ENCODE measurements around the gene C8A. TPM values are rescaled to one million over a fixed set of nuclear protein-coding genes. Genes with fewer than 3 reads are reported as not detected.

C8A gene
- total and polyA plus RNA-seq, 10 of the 15 experiments (the other 5 are each of a cell fraction or from before 2014, with no cell fraction given): not detected

DNA sequence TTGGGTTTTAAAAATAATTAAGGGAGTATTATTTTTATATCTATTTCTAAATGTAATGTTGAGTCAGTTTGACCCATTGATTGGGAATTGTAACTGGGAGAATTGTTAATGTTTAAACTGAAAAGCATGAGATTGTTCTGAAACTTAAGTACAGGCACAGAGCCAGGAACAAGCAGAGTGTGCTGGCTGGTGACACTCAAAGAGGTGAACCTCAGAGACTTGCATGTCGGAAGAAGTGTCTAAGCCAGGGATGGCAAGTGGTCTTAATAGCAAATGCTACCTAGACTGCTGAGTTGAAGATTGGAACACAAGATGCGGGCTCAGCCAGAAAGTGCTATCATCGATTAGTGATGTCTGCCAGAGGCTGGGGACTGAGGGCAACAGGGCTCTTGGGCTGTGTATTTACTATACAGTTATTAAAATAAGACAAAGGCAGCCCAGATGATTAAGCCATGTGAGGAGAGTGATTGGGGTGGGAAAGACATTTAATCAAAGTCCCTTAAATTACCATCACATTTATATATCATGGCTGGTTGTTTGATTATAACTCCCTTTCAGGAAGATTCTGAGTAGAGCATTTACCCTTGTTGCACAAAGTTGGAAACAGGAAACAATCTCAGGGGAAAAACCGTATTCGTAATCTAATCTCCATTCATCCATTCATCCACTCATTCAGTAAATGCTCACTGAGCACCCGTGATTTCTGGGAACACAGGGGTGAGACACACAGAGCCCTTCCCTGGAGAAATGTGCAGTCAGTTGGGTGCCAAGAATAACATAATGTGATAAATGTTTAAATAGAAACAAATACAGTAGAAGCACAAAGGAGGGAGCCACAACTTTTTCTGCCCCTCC is 42.8 kb downstream of the C8A start:
- H3K9ac ChIP-seq (ENCODE audit: control insufficient read depth, insufficient read depth, low read length): no peak overlapping the region
- in situ Hi-C loops (cut with MboI) (no loop called here), intact Hi-C loops (cut with micrococcal nuclease; ENCODE audit: unreplicated experiment) (no loop called here)
- H3K27me3 ChIP-seq (replicated peaks in 1 of 2; ENCODE audit: control insufficient read depth in 2 of 2, insufficient read depth in 2 of 2, low read length in 1 of 2): no peaks in the 10 kb centered on the region
- no peak overlapping the region for H3K4me2 ChIP-seq (ENCODE audit: control insufficient read depth, insufficient read depth)
- no peak for FAIRE-seq
- ChIA-PET CTCF (no interaction called here), SMC1A (ENCODE audit: uncharacterized antibody, unreplicated experiment) (no interaction called here), POLR2A (no interaction called here), RAD21 (ENCODE audit: unreplicated experiment) (no interaction called here)
- H2AFZ ChIP-seq (ENCODE audit: control insufficient read depth, low read depth, low read length): no peak overlapping the region
- DNase-seq (ENCODE audit: low read depth, low spot score): no peak
- H4K20me1 ChIP-seq (ENCODE audit: control insufficient read depth, insufficient read depth): no peaks in the 10 kb centered on the region
- no peaks in the 10 kb centered on the region for H3K79me2 ChIP-seq (ENCODE audit: control insufficient read depth, insufficient read depth, low read length)
- no peaks in the 10 kb centered on the region for H3K36me3 ChIP-seq (ENCODE audit: control insufficient read depth in 2 of 2, insufficient read depth in 2 of 2, low read length in 1 of 2)
- BruUV-seq (replicated peaks): no TSS peak
- H3K4me1 ChIP-seq (ENCODE audit: control insufficient read depth, insufficient read depth, low read length): no peaks in the 10 kb centered on the region
- 41% methylated on average over 6 of the region's 6 CpGs for WGBS (ENCODE audit: insufficient coverage, insufficient replicate concordance, low lambda C conversion rate, missing lambda C conversion rate)
- TF ChIP-seq CHD2 (IDR thresholded peaks at IDR 0.05; ENCODE audit: borderline replicate concordance, low read depth, low read length) (no peak), RAD21 (IDR thresholded peaks at IDR 0.05; ENCODE audit: insufficient read depth, low read depth, low read length) (no peak), GATAD2B (conservative IDR thresholded peaks at IDR 0.05; ENCODE audit: low read depth) (no peak), BCLAF1 (IDR thresholded peaks at IDR 0.05) (no peak), MXI1 (IDR thresholded peaks at IDR 0.05; ENCODE audit: low read depth, low read length) (no peak), ASH2L (IDR thresholded peaks at IDR 0.05; ENCODE audit: borderline replicate concordance, low read depth) (no peak), KDM1A (IDR thresholded peaks at IDR 0.05; ENCODE audit: borderline replicate concordance) (no peak), POU2F2 (IDR thresholded peaks at IDR 0.05; ENCODE audit: borderline replicate concordance, low read depth, low read length) (no peak), NFIC (IDR thresholded peaks at IDR 0.05; ENCODE audit: low read depth, low read length) (no peak), JUND (IDR thresholded peaks at IDR 0.05; ENCODE audit: low read depth, low read length) (no peak), TAF1 (IDR thresholded peaks at IDR 0.05; ENCODE audit: borderline replicate concordance, low read depth, low read length) (no peak)
- TF ChIP-seq, protein P1, sequence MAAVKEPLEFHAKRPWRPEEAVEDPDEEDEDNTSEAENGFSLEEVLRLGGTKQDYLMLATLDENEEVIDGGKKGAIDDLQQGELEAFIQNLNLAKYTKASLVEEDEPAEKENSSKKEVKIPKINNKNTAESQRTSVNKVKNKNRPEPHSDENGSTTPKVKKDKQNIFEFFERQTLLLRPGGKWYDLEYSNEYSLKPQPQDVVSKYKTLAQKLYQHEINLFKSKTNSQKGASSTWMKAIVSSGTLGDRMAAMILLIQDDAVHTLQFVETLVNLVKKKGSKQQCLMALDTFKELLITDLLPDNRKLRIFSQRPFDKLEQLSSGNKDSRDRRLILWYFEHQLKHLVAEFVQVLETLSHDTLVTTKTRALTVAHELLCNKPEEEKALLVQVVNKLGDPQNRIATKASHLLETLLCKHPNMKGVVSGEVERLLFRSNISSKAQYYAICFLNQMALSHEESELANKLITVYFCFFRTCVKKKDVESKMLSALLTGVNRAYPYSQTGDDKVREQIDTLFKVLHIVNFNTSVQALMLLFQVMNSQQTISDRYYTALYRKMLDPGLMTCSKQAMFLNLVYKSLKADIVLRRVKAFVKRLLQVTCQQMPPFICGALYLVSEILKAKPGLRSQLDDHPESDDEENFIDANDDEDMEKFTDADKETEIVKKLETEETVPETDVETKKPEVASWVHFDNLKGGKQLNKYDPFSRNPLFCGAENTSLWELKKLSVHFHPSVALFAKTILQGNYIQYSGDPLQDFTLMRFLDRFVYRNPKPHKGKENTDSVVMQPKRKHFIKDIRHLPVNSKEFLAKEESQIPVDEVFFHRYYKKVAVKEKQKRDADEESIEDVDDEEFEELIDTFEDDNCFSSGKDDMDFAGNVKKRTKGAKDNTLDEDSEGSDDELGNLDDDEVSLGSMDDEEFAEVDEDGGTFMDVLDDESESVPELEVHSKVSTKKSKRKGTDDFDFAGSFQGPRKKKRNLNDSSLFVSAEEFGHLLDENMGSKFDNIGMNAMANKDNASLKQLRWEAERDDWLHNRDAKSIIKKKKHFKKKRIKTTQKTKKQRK (IDR thresholded peaks at IDR 0.05; ENCODE audit: low read depth, low read length): no peak
- no peak overlapping the region for H3K4me3 ChIP-seq
- no peaks in the 10 kb centered on the region for H3K9me3 ChIP-seq (replicated peaks; ENCODE audit: control insufficient read depth, insufficient read depth, low read length)
- H3K27ac ChIP-seq (ENCODE audit: control insufficient read depth, insufficient read depth): no peak overlapping the region
- ATAC-seq: no peak

All from GM12878 (cell line).